Stimulated activated CD4-positive, alpha-beta T cell treated with anti-CD3 and anti-CD28 coated beads, Interleukin-12 subunit alpha, Interleukin-12 subunit beta, amount 100 ng/mL, for 4 hours (primary cell): Measurements from ENCODE around the gene SREBF1.
A peak's percentile ranks its signal among the peaks of the same experiment; 100 is the strongest.

Experiments
- DNase-seq: peaks from one replicate; pipeline ENCODE4 v3.0.0-alpha.2; 2020

SREBF1 gene

DNA sequence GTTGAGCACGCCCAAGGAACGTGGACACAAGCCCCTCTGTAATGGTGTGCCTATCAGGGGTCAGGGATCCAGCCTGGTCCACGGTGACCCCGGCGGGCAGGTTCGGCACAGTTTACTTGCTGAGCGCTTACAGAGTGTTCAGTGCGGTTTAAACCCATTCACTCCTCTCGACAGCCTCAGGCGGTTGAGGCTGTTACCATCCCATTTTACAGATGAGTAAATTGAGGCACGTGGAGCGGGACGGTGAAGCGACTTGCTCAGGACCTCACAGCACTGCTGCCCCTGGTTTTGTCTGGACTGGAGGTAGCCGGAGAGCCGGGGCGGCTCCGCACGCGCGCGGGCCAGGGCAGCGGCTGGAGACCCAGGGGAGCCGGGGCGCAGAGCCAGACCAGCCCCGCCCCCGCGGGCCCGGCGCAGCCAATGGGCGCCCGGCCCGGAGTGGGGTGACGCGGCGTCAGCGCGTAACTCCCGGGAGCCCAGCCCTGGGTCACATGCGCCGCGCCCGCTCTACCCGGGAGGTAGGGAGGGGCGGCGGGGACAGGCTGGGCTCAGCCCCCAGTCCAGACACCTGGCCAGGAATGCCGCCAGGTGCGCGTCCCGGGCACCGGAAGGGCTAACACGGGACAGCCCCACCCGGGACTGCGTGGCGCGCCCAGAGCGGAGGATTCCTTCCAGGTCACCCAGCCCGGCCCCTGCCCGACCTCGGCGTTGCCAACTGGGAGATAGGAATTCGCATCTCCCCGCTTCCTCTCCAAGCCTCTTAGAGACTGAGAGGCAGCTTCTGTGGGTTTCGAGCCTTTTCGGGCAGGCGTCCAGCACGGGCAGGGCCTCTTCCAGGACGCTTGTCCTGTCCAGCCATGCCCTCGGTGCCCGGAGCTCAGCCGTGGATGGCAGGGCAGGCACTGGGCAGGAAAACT, 3.3 kb upstream of the SREBF1 start:
- peak; percentile 78 for DNase-seq

DNA sequence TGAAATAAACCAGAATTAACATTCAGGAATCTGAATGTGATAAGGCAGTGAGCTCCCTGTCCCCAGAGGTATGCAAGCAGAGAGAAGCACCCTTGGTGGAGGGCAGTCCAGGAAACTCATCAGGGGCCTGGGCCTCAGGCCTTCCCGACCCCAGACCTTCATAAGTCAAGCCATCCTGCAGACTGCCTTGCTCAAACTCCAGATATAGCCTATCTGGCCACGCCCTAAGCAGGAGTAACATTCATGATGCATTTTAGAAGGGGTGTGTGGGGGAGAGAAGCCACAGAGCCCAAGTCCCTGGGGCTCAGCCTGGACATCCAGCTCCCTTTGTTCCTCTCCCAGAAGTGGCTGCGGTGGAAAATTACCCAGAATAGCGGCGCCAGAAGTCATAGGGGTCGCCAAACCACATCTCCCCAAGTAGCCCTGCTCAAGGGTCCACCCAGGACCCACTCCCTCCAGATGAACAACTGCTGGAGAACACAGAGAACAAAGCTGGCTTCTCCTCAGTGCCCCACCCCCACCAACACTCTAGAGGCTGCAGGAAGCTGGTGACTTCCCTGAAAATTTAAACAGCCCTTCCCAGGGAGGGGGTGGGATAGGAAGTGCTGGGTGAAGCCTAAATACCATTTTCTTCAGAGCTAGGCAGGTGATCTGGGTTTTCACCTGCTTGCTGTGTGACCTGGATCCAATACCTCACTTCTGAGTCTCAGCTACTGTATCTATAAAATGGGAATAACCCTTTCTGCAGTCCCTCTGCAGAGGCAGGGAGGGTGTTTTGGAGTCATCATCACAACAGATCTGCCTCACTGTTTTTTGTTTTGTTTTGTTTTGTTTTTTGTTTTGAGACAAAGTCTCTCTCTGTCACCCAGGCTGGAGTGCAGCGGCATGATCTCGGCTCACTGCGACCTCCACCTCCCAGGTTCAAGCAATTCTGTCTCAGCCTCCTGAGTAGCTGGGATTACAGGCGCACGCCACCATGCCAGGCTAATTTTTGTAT, 1.5 kb upstream of the SREBF1 start:
- no peak for DNase-seq

DNA sequence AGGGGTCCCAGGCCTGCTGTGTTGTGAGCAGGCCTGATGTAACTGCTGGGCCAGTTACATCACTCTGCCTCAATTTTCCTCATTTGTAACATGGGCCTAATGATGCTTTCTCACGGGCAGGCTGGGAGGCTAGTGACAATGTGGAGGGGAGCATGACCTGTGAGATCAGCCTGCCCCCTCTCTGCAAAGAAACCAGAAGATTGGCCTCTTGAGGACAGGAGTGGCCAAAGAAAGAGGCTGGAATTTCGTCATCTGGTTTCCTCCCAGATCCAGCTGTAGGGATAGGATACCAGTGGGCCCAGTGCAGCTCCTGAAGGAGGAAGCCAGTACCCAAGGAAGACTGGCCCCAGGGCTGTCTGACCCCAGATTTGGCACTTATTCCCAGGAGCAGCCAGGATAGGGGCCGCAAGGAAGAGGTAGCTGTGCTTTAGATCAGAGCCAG, 615 bp upstream of the SREBF1 start:
- no peak for DNase-seq

DNA sequence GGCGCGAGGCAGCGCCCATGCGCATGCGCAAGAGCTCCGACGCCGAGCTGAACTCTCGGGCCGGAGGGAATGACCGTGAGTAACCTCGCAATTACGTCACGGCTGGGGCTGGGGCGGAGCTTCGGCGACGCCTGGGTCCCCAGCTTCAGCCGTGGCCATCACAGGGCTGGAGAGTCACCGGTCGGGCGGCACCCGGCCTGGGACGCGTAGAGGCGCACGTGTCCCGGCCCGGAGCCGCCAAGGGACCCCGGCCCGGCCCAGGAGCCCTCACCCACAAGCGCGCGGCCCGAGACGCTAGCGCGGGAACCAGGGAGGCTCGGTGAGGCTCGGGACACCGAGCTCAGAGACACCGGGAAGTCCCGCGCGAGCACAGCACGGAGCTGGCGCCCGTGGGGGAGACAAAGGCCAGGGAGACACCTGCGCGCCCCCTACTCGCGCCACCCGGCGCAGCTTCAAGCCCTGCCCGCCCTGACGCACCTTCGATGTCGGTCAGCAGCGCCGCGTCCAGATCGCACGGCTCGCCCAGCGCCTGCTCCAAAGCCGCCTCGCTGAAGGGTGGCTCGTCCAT, 452 bp downstream of the SREBF1 start:
- peak; percentile 97 for DNase-seq

DNA sequence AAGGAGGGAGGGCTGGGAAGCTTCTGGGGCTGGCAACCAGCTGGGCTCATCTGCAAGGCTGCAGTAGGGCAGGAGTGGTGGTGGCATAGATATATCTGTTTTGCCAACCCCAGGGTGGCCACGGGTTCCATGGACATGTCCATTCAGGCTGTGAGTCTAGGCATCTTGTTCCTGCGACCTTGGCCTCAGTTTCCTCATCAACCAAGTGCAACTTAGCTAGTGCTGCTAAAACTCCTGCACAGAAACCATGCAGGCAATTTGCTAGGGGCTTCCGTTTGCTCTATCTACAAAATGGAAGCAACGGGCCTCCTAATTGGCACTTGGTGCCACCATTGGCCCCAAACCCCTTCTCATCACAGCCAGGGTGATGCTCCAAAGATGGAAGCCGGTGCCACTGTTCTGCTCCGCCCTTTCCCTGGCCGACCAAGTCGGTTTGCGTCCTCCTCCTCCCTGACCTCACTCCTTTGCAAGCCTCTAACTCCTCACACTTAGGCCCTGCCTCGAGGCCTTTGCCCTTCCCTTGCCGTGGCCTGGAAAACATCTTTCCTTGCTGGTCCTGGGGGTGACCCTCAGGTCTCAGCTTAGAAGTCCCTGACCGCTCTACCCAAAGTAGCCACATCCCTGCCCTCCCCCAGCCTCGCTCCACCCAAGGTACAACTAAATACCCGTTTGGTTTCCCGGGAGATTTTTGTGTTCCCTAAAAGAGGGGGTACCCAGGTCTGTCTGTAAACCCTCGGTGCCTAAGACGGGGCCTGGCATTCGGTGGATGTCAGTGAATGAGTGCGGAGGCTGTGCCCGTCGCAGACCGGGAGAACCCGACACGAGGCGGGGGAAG, 1.2 kb downstream of the SREBF1 start:
- no peak for DNase-seq

DNA sequence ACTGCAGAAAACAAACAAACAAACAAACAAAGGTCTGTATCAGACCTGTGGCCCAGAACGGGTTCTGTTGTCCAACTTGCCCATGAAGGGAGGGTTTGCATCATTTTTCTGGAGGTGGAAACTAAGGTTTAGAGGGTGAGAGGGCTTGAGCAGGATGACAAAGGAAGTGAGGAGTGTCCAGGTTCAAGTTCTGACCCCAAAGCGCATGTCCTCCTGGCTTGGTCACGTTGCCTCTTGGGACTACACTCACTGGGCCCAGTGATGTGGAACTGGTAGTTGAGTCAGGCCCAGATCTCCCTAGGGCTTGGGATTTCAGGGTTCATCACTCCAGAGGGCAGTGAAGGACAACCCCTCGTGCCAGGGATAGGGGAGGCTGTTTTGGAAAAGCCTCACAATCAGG, 1.8 kb downstream of the SREBF1 start:
- no peak for DNase-seq

DNA sequence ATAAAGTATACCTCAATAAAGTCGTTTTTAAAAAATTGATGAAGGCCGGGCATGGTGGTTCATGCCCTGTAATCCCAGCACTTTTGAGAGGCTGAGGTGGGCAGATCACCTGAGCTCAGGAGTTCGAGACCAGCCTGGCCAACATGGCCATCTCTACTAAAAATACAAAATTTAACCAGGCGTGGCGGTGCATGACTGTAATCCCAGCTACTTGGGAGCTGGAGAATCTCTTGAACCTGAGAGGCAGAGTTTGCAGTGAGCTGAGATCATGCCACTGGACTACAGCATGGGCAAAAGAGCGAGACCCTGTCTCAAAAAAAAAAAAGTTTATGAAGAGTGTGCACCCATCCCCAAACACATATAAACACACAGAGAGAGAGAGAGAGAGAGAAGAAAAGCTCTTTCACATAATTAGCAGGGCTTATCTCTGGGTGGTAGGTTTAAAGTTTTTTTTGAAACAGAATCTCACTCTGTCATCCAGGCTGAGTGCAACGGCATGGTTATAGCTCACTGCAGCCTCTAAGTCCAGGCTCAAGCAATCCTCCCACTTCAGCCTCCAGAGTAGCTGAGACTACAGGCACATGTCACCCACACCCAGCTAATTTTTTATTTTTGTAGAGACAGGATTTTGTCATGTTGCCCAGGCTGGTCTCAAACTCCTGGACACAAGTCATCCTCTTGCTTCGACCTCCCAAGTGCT, 3.0 kb downstream of the SREBF1 start:
- no peak for DNase-seq

DNA sequence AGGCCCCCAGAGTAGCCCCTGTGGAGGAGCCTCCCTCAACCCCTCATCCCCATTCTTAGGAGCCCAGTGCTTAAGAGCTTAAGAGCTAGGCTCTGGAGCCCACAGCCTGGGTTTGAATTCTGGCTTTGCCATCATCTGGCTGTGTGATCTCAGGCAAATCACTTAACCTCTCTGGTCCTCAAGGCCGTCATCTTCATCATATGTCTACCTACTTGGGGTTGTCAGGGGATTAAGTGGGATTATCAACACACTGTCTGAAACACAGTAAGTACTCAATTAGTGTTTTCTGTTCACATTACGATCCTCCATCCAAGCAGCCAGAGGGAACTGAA, 4.8 kb downstream of the SREBF1 start:
- DNase-seq: no peak

DNA sequence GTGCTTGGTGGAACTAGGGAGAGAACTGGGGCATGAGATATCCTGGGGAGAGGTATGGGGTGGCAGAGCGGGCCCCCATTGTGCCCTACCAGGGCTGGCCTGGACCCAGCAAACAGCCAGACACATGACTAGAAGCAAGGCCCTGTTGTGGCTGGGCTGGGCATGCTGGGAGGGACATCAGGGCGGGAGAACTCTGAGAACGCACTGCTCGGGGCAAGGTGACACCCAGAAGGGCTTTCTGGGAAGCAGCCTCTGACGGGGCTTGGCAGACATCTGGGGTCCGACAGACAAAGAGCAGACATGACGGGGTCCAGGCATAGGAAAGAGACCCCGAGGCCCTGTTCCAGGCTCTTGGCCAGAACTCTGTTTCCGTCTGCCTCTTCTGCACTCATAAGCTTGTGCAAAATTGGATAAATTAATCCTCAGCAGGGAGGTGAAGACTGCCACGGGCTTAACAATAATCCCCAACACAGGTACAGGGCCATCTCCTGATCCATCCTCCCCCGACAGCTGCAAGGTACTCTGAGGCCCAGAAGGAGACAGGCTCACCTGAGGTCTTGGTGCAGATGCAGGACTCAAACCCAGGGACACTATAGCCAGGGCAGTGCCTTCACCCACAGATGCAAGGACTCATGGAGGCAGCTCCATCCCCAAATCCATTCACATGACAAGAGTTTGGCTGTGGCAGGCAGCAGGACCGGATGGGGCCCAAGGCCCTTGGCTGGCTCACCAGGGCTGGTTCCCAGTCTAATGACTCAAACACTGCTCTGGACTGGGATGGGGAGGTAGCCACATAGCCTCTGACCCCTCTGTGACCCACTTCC, 5.4 kb downstream of the SREBF1 start:
- no peak for DNase-seq

DNA sequence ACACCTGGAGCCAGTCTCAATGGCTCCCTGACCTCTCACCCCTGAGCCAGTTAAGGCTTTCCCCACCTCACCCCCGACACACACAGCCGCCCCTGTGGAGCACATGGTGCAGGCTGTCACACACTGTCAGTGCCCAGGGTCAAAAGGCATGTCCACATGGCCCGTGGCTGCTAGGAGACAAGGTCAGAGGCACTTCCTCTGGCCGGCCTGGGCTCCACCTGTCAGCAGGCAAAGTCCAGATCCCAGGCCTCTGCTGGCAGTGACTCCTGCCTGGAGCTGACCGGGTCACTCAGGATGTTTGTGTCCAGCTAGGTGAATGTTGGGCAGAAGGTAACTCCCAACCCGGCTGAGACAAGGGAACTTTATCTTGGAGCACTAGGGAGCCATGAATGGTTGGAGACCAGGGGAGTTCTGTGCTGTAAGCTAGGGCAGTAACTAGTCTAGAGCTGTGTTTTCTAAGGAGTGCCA, 6.0 kb downstream of the SREBF1 start:
- no peak for DNase-seq

DNA sequence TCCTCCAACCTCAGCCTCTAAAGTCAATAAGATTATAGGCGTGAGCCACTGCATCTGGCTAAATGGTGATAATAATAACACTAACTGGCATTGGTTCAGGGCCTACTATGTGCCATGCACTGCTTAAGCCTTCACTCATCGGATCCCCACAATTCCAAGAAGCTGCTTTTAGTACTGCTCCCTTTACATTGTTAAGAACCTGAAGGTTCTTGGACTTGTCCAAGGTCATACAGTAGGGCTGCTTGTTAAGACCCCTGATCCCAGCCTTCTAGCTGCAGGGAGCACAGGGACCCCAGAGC, 6.6 kb downstream of the SREBF1 start:
- DNase-seq: no peak

DNA sequence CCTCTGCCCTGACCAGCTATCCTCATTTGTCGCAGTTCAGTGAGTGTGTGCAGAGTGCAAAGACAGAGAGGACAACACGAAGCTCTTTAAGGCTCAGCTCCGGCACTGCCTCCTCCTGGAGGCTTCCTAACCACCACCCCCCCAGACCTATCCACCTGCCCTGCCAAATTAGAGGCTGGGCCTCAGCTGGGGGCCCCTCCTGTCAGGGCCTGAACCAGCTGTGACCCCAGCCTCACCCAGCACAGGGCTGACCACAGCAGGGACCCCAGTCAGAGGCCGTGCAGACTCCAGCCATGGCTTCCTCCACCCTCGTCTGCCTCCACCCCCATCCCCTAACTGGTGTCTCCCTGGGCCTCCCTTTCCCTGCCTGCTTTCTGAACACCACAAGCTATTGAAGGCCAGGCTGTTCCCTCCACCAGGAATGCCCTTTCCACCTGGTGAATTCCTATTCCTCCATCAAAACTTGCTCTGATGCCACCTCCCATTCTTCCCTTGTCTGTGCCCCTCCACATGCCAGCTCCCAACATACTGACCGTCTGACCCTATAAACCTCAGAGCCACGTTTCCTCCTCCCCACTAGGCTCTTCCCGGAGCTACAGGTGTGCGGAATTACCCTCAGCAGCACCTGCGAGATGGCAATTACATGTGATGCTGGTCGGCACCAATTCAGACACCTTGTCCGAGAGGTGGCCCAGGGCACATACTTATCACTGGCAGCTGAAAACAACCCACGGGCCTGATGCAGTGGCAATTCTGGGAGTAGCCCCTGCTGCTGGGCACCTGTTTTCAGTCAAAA, 8.8 kb downstream of the SREBF1 start:
- DNase-seq: no peak

DNA sequence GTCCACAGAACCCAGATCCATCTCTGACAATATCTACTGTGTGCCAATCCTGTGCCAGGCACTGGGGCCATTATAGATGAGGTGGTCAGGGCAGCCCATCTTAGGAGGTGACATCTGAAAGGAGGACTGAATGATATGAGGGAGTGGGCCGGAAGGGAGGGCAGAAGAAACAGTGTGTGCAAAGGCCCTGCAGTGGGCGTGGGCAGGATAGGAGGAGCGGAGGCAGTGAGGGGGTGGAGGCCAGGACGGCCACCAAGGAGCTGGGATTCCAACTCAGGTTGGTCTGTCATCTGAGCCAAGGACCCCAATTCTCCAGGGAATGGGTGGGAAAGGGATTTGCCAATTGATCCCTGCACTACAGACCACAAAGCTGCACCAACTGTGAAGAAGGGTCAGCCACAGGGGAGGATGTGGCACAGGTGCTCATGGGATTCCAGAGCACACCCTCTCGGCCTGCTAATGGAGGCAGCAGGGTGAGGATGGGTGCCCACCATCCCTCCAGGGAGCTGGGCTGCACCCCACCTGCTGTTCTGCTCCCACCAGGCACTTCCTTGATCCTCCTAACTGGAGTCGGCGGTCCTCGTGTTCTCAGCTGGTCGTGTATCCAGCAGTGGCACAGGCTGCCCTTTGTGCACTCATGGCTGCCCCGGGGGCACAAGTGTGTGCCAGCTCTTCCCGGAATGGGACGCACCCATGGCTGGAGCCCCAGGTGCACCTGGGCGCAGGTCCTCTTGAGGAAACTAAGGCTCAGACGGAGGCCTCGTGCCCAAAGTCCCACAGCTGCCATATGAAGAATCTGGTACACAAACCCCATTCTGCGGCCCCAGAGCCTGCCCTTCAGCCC, 9.6 kb downstream of the SREBF1 start:
- no peak for DNase-seq

DNA sequence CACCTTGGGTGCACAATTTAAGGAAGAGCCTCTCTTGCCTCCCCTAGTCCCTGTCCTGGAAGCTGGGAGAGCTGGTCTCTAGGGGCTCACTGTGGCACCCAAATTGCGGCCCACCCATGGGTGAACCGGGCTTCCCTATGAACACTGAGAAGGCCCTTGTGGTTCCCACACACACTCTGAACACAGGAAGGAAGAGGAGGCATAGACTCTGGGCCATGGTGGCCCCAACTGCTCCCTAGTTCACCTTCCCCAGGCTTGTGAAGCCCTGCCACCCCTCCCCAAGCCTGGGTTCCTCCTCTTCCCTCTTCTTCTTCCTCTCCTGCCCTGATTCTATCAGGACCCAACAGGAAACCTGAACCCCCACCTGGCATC, 10.5 kb downstream of the SREBF1 start:
- DNase-seq: no peak

DNA sequence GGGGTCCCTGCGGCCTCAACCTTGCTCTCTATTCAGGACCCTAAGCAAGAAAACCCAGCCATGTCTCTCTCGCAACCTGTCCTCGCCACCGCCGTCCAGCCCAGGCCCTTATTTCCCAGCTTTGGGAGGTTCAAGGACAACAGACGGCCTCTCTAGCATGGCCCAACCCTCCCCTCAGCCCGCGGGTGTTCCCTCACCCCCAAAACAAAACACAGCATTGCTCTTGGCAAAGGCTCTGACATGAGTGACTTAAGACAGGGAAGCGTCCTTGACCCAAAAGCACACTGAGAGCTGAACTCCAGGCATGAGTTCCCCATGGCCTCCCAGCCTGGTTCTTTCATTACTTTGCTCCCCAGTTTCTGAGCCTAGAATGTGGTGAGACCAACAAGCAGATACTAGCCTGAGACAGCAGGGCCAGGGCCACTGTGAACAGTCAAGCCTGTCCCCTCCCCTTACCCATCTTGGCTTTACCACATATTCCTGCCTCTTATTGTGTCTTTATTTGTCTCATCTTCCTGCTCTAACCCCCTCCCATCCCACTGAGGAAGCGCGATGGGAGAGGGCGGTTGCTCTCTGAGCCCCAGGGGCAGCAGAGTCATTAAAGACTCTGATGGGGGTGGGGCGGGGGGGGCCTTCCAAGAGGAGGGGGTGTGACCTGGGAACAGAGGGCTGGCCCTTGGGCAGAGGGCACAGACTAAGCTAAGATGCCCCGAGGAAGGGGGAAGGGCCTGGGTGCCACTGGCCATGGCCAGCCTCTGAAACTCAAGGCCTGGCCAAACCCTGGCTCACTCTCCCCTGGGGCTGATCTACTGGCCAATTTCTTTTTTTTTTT, 11.8 kb downstream of the SREBF1 start:
- no peak for DNase-seq

DNA sequence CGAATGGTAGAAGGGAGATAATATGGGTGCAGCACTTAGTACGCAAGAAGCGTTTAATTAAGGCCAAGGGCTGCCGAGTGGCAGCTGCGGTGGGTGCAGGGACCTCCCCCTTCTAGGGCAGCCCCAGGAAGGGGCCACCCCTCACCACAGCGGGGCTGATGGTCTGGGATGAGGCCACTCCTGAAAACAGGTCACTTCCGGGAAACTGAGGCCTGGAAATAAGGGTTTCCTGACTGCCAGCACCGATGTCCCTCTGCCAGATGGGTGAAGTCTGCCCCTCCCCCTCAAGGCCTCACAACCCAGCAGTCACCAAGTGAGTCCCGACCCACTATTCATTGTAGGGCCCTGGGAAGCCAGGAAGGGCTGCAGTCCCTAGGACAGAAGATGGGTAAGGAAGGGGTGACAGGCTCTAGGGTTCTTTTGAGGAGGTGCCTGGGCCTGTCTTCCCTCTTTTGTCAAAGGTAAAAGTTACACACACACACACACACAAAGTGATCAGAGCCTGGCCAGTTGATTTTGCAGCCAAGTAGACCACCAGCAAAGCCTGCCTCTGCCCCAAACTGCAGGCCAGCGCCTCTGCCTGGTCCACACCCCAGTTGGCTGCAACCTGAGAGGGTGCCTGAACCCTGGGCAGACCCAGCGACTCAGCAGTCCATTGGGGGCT, 12.5 kb downstream of the SREBF1 start:
- DNase-seq: no peak

DNA sequence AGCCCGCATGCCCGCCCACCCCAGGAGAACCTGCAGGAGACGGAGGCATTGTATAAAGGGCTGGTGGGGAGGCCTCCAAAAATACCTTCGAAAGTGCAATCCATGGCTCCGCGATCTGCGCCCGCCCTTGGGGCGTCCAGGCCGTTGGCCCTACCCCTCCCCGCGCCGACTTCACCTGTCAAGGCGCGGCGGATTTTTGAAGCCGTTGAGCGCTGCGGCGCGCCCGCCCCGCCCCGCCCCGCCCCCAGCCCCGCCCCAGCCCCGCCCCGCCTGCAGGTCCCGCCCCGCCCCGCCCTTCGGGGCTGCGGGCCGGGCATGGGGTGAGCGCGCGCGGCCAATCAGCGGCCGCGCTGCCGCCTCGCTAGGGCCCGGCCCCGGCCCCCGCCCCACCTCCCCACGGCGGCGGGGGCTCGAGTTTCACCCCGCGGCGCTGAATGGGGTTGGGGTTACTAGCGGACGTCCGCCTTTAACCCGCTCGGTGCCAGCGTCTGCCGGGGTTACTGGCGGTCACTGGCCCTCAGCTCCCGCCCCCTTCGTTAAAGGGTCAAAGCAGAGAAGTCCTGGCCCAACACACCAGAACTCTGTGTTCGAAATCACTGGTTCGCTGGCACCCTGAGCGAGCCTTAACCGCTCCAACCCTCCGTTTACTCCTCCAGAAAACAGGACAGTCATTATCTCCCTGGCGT, 13.2 kb downstream of the SREBF1 start:
- peak; percentile 67 for DNase-seq
